Subcutaneous adipose tissue (tissue), 4 donors: Measurements from ENCODE around the gene KRT6B. TPM values are rescaled to one million over a fixed set of nuclear protein-coding genes. Genes with fewer than 3 reads are reported as not detected.

Experiments used
- total RNA-seq, 4 donors: library from RNA; depleted of rRNA; stranded (reverse); fragments of >200 nt; gene quantifications; one replicate each; pipeline ENCODE4 v1.1.0, GENCODE V29; 2016
- TF ChIP-seq, protein P1 (sequence below): fragments of 450-650 bp; IDR thresholded peaks from one replicate; pipeline ENCODE4 v1.5.1; 2016; ENCODE audit warnings: low read depth, mild to moderate bottlenecking, control low read depth, antibody characterized with exemption, moderate library complexity

KRT6B gene
- total RNA-seq, 4 donors from 2014 or later, result not detected

DNA sequence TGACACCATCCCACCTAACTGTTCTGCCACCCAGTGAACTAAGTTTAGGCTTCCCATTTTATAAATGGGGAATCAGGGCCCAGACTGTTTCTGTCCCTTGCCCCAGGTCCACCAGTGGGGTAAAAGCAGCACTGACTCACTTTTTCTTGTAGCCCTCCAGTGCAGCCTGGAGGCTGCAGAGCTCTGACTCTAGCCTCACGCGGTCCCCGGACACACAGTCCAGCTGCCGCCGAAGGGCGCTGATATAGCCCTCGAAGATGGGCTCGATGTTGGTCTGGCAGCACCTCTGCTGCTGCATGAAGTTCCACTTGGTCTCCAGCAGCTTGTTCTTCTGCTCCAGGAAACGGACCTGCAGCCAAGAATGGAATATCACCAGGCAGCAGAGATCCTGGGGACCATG lies 48.4 kb downstream of the KRT6B start:
- TF ChIP-seq, protein P1, sequence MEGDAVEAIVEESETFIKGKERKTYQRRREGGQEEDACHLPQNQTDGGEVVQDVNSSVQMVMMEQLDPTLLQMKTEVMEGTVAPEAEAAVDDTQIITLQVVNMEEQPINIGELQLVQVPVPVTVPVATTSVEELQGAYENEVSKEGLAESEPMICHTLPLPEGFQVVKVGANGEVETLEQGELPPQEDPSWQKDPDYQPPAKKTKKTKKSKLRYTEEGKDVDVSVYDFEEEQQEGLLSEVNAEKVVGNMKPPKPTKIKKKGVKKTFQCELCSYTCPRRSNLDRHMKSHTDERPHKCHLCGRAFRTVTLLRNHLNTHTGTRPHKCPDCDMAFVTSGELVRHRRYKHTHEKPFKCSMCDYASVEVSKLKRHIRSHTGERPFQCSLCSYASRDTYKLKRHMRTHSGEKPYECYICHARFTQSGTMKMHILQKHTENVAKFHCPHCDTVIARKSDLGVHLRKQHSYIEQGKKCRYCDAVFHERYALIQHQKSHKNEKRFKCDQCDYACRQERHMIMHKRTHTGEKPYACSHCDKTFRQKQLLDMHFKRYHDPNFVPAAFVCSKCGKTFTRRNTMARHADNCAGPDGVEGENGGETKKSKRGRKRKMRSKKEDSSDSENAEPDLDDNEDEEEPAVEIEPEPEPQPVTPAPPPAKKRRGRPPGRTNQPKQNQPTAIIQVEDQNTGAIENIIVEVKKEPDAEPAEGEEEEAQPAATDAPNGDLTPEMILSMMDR, result no peak

DNA sequence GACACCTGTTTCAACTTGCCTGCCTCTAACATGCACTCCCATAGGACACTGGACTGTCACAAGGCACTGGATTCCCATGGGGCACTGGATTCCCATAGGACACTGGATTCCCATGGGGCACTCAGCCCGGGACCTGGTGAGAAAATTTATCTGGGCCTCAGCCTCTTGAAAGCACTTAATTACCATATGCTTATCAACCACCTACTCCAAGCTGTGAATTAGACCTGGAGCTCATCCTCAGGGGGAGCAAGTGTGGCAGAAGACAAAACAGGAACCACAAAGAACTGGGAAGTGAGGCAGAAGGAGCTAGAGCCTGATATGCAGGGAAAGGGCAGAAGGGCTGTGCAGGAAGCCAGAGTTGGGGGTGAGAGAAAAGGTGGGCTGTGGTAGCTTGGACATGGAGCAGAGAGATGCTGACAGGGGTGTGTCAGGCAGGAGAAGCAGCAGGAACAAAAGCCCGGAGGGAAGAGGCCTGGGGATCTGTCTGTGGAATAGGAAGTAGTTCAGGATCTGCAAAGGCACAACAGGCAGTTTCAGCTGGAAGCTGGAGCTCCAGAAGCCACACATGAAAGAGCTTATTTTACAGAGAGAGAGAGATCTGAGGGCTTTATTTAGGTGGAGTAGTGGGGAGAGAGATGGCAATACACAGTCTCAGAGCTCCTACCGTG lies 48.9 kb downstream of the KRT6B start:
- TF ChIP-seq, protein P1, result no peak

DNA sequence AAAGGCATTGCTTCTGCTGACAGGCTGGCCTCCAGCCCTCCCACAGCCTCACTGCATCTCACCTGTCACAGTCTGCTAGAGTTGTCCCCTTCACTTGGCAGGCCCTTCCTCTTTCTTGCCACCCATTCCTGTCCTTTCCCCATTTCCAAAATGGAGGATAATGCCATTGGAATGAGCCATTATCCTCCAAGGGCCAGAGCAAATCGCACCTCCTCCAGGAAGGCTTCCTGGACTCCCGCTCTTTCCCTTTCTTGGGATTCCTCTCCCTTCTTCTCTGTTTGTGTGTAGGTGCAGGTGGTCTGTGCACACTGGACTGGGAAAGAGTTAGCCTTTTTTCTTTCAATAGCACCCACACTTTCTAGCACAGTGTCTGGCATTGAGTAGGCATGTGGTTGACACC lies 49.6 kb downstream of the KRT6B start:
- TF ChIP-seq, protein P1, result no peak

DNA sequence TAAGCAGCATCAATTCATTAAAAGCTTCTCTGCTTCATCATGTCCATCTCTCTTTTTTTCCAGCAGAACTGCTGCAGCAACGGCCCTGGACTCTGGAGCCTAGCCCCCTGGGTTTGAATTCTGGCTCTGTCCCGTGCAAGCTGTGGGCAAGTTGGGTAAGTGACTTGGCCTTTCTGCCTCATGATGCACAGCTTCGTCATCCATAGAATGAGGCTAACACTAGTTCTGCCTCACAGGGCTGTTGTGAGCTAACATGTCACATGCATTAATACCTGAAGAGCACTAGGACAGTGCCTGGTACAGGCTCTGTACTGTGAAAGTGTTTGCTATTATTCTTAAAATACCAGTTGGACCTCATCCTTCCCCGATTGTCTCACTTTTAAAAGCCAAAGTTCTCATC lies 50.0 kb downstream of the KRT6B start:
- TF ChIP-seq, protein P1, result no peak

DNA sequence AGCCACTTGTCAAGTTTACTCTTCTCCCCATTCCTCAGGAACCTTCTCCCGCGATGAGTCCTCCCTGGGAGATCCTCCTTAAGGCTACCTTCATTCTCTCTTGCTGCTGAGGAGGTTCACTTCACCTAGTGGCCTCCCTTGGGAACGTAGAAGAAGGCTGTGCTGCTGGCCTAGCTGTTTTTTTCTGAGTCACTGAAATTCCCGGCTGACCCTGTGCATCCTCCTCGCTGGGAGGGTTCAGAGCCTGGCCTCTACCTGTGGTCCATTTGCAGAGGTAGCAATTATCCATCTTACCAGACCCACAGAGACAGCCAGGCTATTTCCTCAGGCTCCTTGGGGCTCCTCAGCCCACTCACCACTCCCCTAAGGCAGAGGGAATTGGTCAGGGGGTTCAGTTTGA lies 50.4 kb downstream of the KRT6B start:
- TF ChIP-seq, protein P1, result no peak

DNA sequence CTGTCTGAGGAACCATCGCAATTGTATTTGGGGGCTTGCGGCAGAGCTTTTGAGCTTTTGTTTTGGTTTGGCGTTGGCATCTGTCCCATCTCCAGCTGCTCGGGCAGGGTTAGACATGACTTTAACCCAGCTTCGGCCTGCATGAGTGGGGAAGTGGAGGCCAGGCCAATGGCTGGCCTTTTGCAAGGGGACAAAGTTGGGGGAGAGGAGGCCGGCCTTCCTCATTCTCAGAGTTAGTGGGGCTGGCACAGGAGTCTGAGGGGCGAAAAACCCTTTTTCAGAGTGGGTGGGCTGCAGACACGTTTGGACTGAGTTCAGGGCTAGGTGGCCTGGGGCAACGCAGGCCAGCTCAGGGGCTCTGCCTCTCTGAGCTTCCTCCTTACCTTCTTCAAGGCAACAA lies 51.0 kb downstream of the KRT6B start:
- TF ChIP-seq, protein P1, result no peak

DNA sequence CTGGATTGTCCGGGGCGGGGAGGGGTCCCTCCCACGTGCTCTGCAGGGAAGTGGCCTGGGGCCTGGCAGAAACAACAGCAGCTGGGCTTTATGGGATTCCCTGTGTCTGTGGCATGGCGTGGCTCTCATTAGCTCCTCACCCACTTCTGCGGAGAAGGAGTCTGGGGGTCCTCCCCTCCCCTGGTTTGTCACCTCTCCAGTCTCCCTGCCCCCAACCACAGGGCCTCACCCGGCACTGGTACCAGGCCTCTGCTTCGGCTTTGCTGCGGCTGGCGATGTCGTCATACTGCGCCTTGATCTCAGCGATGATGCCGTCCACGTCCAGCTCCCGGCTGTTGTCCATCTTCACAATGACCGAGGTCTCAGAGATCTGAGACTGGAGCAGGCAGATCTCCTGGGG lies 52.2 kb downstream of the KRT6B start:
- TF ChIP-seq, protein P1, result no peak
